K562 (cell line): ENCODE measurements around the gene MICU1. TPM values are rescaled to one million over a fixed set of nuclear protein-coding genes. Genes with fewer than 3 reads are reported as not detected.

ENCODE experiments used
- ATAC-seq: fragments of 200-7000 bp; cut with Tn5 transposase; 3 replicates; pipeline ENCODE4 v1.9.1; 2020; ENCODE audit warnings: moderate library complexity
- BruUV-seq: library from RNA; stranded (reverse); fragments of 400-500 nt; replicated peaks from 2 replicates; lab custom pipeline; 2021; lab: Mats Ljungman, UMichigan
- CTCF ChIA-PET: fragments of 300-600 bp; formaldehyde crosslinking; extraction: SDS; loops from one replicate; lab custom pipeline; 2021; ENCODE audit warnings: low intra/inter-chr PET ratio; lab: Yijun Ruan, JAX
- POLR2A ChIA-PET: fragments of 300-600, 350-650 bp; sonication (Branson Sonifier 250); formaldehyde crosslinking; extraction: SDS; loops from one replicate; lab custom pipeline; 2021; ENCODE audit warnings: antibody characterized with exemption, inconsistent platforms; lab: Yijun Ruan, JAX
- DNase-seq, 4 experiments: peaks; one replicate each; pipeline versions ENCODE4 v3.0.0 to v3.0.0-alpha.2; 2011 to 2018; ENCODE audit warnings: low spot score in 3 of 4, mixed read lengths in 3 of 4; ENCODE audit errors: extremely low read depth in 1 of 4
- FAIRE-seq: peaks from 2 replicates; lab custom pipeline; 2011; peaks lifted over from hg19 to GRCh38; lab: Jason Lieb, UNC
- H2AFZ ChIP-seq: 2 replicates; pipeline ENCODE4 v1.6.0; 2011; ENCODE audit warnings: low read depth, low read length, control low read depth, inconsistent platforms
- H3K27ac ChIP-seq: fragments of 200-600 bp; 3 replicates; pipeline ENCODE4 v1.8.0; 2011; ENCODE audit warnings: low read depth, mild to moderate bottlenecking, control low read depth, inconsistent platforms, low read length, moderate library complexity, mixed read lengths; ENCODE audit errors: extremely low read depth
- H3K27me3 ChIP-seq, 2 experiments: fragments of 300-600 bp in 1 of 2; 2 replicates in 1 of 2; 3 replicates in 1 of 2; pipeline versions ENCODE4 v1.6.0 to v1.8.0; 2011; ENCODE audit warnings: inconsistent platforms in 2 of 2, low read length in 2 of 2, mild to moderate bottlenecking in 1 of 2, mixed read lengths in 1 of 2, moderate library complexity in 1 of 2; ENCODE audit not compliant: control insufficient read depth in 2 of 2, insufficient read depth in 2 of 2
- H3K36me3 ChIP-seq: fragments of 300-600 bp; 3 replicates; pipeline ENCODE4 v1.8.0; 2011; ENCODE audit warnings: mild to moderate bottlenecking, low read length, inconsistent platforms; ENCODE audit not compliant: control insufficient read depth, insufficient read depth
- H3K4me1 ChIP-seq, 2 experiments: fragments of 200-600 bp in 1 of 2; replicated peaks in 1 of 2; 2 replicates in 1 of 2; 3 replicates in 1 of 2; pipeline versions ENCODE4 v1.5.1 to v1.8.0; 2011; ENCODE audit warnings: inconsistent platforms in 2 of 2, low read length in 2 of 2, mild to moderate bottlenecking in 1 of 2, mixed read lengths in 1 of 2, moderate library complexity in 1 of 2; ENCODE audit not compliant: control insufficient read depth in 2 of 2, insufficient read depth in 2 of 2
- H3K4me2 ChIP-seq: 2 replicates; pipeline ENCODE4 v1.6.1; 2011; ENCODE audit warnings: low read length, control low read depth, inconsistent platforms, mixed read lengths; ENCODE audit not compliant: insufficient read depth
- H3K4me3 ChIP-seq: fragments of 200-600 bp; sonication (generic), shearing (Covaris generic); 2 replicates; pipeline ENCODE4 v1.5.1; 2016; ENCODE audit warnings: control low read depth, inconsistent platforms
- H3K79me2 ChIP-seq: fragments of 200-600 bp; 3 replicates; pipeline ENCODE4 v1.8.0; 2011; ENCODE audit warnings: low read length, inconsistent platforms; ENCODE audit not compliant: control insufficient read depth, insufficient read depth
- H3K9ac ChIP-seq, 2 experiments: 2 replicates each; pipeline versions ENCODE4 v1.6.0 to v1.6.1; 2011; ENCODE audit warnings: low read depth in 2 of 2, low read length in 2 of 2, control low read depth in 1 of 2, inconsistent platforms in 1 of 2, mild to moderate bottlenecking in 1 of 2, mixed read lengths in 1 of 2; ENCODE audit not compliant: insufficient read depth in 1 of 2
- H3K9me1 ChIP-seq: one replicate; pipeline ENCODE4 v1.6.0; 2011; ENCODE audit warnings: inconsistent platforms, mild to moderate bottlenecking, low read length, moderate library complexity; ENCODE audit not compliant: control insufficient read depth, insufficient read depth
- H3K9me3 ChIP-seq: replicated peaks from 2 replicates; pipeline ENCODE4 v1.5.1; 2011; ENCODE audit warnings: low read depth, low read length, inconsistent platforms; ENCODE audit not compliant: control insufficient read depth, insufficient read depth
- H4K20me1 ChIP-seq: replicated peaks from 2 replicates; pipeline ENCODE4 v1.6.1; 2011; ENCODE audit warnings: low read length, inconsistent platforms, mixed read lengths; ENCODE audit not compliant: control insufficient read depth, insufficient read depth
- ARHGAP35 ChIP-seq: fragments of 450-650 bp; IDR thresholded peaks from 2 replicates; pipeline ENCODE4 v1.6.1; 2018; ENCODE audit not compliant: partially characterized antibody
- GATA2 ChIP-seq: sonication (generic); formaldehyde crosslinking; IDR thresholded peaks from 2 replicates; pipeline ENCODE4 v1.4.0; 2020; ENCODE audit warnings: mild to moderate bottlenecking, missing genetic modification reagents
- NKRF ChIP-seq: fragments of 450-650 bp; IDR thresholded peaks from 2 replicates; pipeline ENCODE4 v1.6.1; 2016; ENCODE audit warnings: borderline replicate concordance
- PTBP1 ChIP-seq: fragments of 200-400 bp; formaldehyde crosslinking; IDR thresholded peaks from 2 replicates; pipeline ENCODE4 v1.6.1; 2017; ENCODE audit warnings: low read depth, low read length
- SMAD4 ChIP-seq: fragments of 250-450 bp; sonication (Bioruptor Pico); conservative IDR thresholded peaks from 2 replicates; pipeline ENCODE4 v1.8.0; 2021; ENCODE audit warnings: inconsistent platforms, mild to moderate bottlenecking, moderate library complexity
- ZHX1 ChIP-seq: fragments of 150-350 bp; conservative IDR thresholded peaks from 2 replicates; pipeline ENCODE4 v1.6.1; 2014; ENCODE audit warnings: low read length
- ZNF239 ChIP-seq: fragments of 250-450 bp; sonication (Bioruptor Pico); IDR thresholded peaks from 2 replicates; pipeline ENCODE4 v1.4.0; 2020; ENCODE audit warnings: mild to moderate bottlenecking
- in situ Hi-C: fragments of 300-500 bp; cut with MboI; formaldehyde crosslinking; loops from 4 replicates; pipeline ENCODE4 v1.15.0; 2018; ENCODE audit warnings: inconsistent platforms, mixed read lengths
- intact Hi-C: fragments of 100-400 bp; cut with micrococcal nuclease; formaldehyde crosslinking; loops from 2 replicates; pipeline ENCODE4 v1.14.2; 2022
- polyA plus RNA-seq, 8 experiments: library from polyadenylated mRNA; depleted of rRNA in 4 of 8; stranded (reverse) in 5 of 8; unstranded in 3 of 8; fragments of >200 nt; fragmentation: Nextera tagmentation in 2 of 8; fragmentation: Illumina TruSeq in 1 of 8; extraction: Ambion mirVana in 2 of 8; extraction: Trizol in 1 of 8; gene quantifications; 2 replicates each; pipeline versions ENCODE4 v1.2.1 to v1.2.3, GENCODE V29; 2011 to 2014; ENCODE audit warnings: inconsistent platforms in 1 of 8, missing spikeins in 1 of 8
- total RNA-seq, 7 experiments: library from RNA; depleted of rRNA in 6 of 7; stranded (reverse); fragments of >200 nt in 6 of 7; fragmentation: Illumina TruSeq in 2 of 7; extraction: Trizol in 2 of 7; gene quantifications; 2 replicates each; pipeline versions ENCODE4 v1.2.1 to v1.2.3, GENCODE V29; 2011 to 2021; ENCODE audit warnings: low replicate concordance in 1 of 7

MICU1 gene
- total and polyA plus RNA-seq, 9 of the 15 experiments (the other 6 are each of a cell fraction or from before 2014, with no cell fraction given) = 29.3 to 76.8 (median 48.4) TPM

- no peak overlapping the region for H3K9ac ChIP-seq
- TF ChIP-seq ZHX1 (no peak), ARHGAP35 (no peak), GATA2 (CRISPR knock-in tag) (no peak), ZNF239 (CRISPR knock-in tag) (no peak), SMAD4 (no peak), NKRF (no peak), PTBP1 (no peak)
- H3K4me2 ChIP-seq = no peak overlapping the region
- ATAC-seq (no peak), DNase-seq (no peak), FAIRE-seq (no peak)
- H4K20me1 ChIP-seq = no peaks in the 10 kb centered on the region
- H3K79me2 ChIP-seq = no peaks in the 10 kb centered on the region
- ChIA-PET CTCF (no interaction called here), POLR2A (interaction anchor here (0.7 to 1.2 kb wide), 3 partner anchors 12 to 340 kb away, joined by 3 to 4 read pairs (median 3); no protein-coding TSS in a partner anchor)
- H3K4me3 ChIP-seq = no peak overlapping the region
- H3K9me3 ChIP-seq = no peaks in the 10 kb centered on the region
- peaks cover 3% of the 10 kb centered on the region; the same call in 1 of the 3 replicates for H3K36me3 ChIP-seq
- H3K4me1 ChIP-seq = peaks cover 0 to 5% of the 10 kb centered on the region in 2 experiments; a peak in 3 of 5 replicates
- no peak overlapping the region for H3K27ac ChIP-seq
- H3K9me1 ChIP-seq = no peaks in the 10 kb centered on the region
- no peaks in the 10 kb centered on the region for H3K27me3 ChIP-seq
- intact Hi-C loops (no loop called here), in situ Hi-C loops (no loop called here)
- no peak overlapping the region for H2AFZ ChIP-seq
- no TSS peak for BruUV-seq
These were observed 165.5 kb downstream of the MICU1 start for GRCh38 chr10:72460284-72460876.
